ENCODE results near the gene PIP4P1. TPM values are rescaled to one million over a fixed set of nuclear protein-coding genes. Genes with fewer than 3 reads are reported as not detected.

Gene PIP4P1
- total and polyA plus RNA-seq, 9 donors, result 11.8 to 32.9 (median 25.2) TPM

- no peaks in the 10 kb centered on the region for H3K9me3 ChIP-seq
- intact Hi-C loops (cut with DNase I), result no loop called here
- no peaks in the 10 kb centered on the region for H3K4me1 ChIP-seq (ENCODE audit: insufficient read depth)
- H3K27ac ChIP-seq, result no peak overlapping the region
- no peak for TF ChIP-seq POLR2A (IDR thresholded peaks at IDR 0.05)
- TF ChIP-seq EP300 (IDR thresholded peaks at IDR 0.05), result no peak
- DNase-seq, result no peak
- no peak overlapping the region for H3K4me3 ChIP-seq
- 58 to 63% (median 58%) methylated on average over 6 of the region's 6 CpGs for WGBS, 3 donors
- H3K36me3 ChIP-seq, result no peaks in the 10 kb centered on the region
- H3K27me3 ChIP-seq, result no peaks in the 10 kb centered on the region
Observed at GRCh38 chr14:20503898-20504297, 42.7 kb upstream of the PIP4P1 start.

- Histone ChIP-seq H3K27ac (no peak overlapping the region), H3K4me1 (ENCODE audit: insufficient read depth) (no peaks in the 10 kb centered on the region), H3K27me3 (no peaks in the 10 kb centered on the region), H3K9me3 (no peaks in the 10 kb centered on the region), H3K36me3 (no peaks in the 10 kb centered on the region), H3K4me3 (no peak overlapping the region)
- no peak for DNase-seq
- 89 to 93% (median 93%) methylated on average over 2 of the region's 2 CpGs for WGBS, 3 donors
- intact Hi-C loops (cut with DNase I), result no loop called here
- TF ChIP-seq POLR2A (IDR thresholded peaks at IDR 0.05) (no peak), EP300 (IDR thresholded peaks at IDR 0.05) (no peak), CTCF (IDR thresholded peaks at IDR 0.05) (no peak)
Observed at GRCh38 chr14:20501346-20501745, 40.1 kb upstream of the PIP4P1 start.

GRCh38 chr14:20499881-20500280 is 38.6 kb upstream of the PIP4P1 start:
- no peaks in the 10 kb centered on the region for H3K36me3 ChIP-seq
- DNase-seq, result no peak
- intact Hi-C loops (cut with DNase I), result no loop called here
- no peaks in the 10 kb centered on the region for H3K9me3 ChIP-seq
- H3K27ac ChIP-seq, result no peak overlapping the region
- no peak overlapping the region for H3K4me3 ChIP-seq
- no peaks in the 10 kb centered on the region for H3K27me3 ChIP-seq
- TF ChIP-seq EP300 (IDR thresholded peaks at IDR 0.05), result no peak
- TF ChIP-seq CTCF (IDR thresholded peaks at IDR 0.05), result no peak
- no peak for TF ChIP-seq POLR2A (IDR thresholded peaks at IDR 0.05)
- WGBS, 3 donors, result 85 to 91% (median 85%) methylated on average over 5 of the region's 5 CpGs
- no peaks in the 10 kb centered on the region for H3K4me1 ChIP-seq (ENCODE audit: insufficient read depth)

GRCh38 chr14:20499108-20499507 is 37.9 kb upstream of the PIP4P1 start:
- H3K27ac ChIP-seq, result no peak overlapping the region
- intact Hi-C loops (cut with DNase I), result no loop called here
- 62 to 74% (median 67%) methylated on average over 4 of the region's 4 CpGs for WGBS, 3 donors
- no peak overlapping the region for H3K4me3 ChIP-seq
- H3K9me3 ChIP-seq, result no peaks in the 10 kb centered on the region
- no peaks in the 10 kb centered on the region for H3K4me1 ChIP-seq (ENCODE audit: insufficient read depth)
- TF ChIP-seq EP300 (IDR thresholded peaks at IDR 0.05), result no peak
- no peak for TF ChIP-seq POLR2A (IDR thresholded peaks at IDR 0.05)
- TF ChIP-seq CTCF (IDR thresholded peaks at IDR 0.05), result no peak
- no peak for DNase-seq
- no peaks in the 10 kb centered on the region for H3K27me3 ChIP-seq
- no peaks in the 10 kb centered on the region for H3K36me3 ChIP-seq

GRCh38 chr14:20498622-20499021 is 37.4 kb upstream of the PIP4P1 start:
- no peak for DNase-seq
- TF ChIP-seq EP300 (IDR thresholded peaks at IDR 0.05) (no peak), CTCF (IDR thresholded peaks at IDR 0.05) (no peak)
- Histone ChIP-seq H3K36me3 (no peaks in the 10 kb centered on the region), H3K4me3 (no peak overlapping the region), H3K4me1 (ENCODE audit: insufficient read depth) (no peaks in the 10 kb centered on the region), H3K9me3 (no peaks in the 10 kb centered on the region), H3K27ac (no peak overlapping the region), H3K27me3 (no peaks in the 10 kb centered on the region)
- WGBS, 3 donors, result 77 to 84% (median 77%) methylated on average over 2 of the region's 2 CpGs
- intact Hi-C loops (cut with DNase I), result no loop called here

Measured in ovary (tissue), 9 donors.